Cardiac muscle cell (in vitro differentiated cells and primary cell): ENCODE results near the gene MMP11. TPM values are rescaled to one million over a fixed set of nuclear protein-coding genes. Genes with fewer than 3 reads are reported as not detected.

Experiments used
- DNase-seq, 2 donors: peaks; one replicate each; pipeline versions ENCODE4 v3.0.0 to v3.0.0-alpha.2; 2010 to 2017; ENCODE audit warnings: low read depth in 1 of 2, low spot score in 1 of 2
- H3K27ac ChIP-seq: fragments of 200-600 bp; sonication (generic); 2 replicates; pipeline ENCODE4 v1.5.1; 2016
- H3K27me3 ChIP-seq: fragments of 200-600 bp; sonication (generic); 2 replicates; pipeline ENCODE4 v1.6.0; 2016; ENCODE audit warnings: control low read depth
- H3K36me3 ChIP-seq: fragments of 200-600 bp; sonication (generic); 2 replicates; pipeline ENCODE4 v1.5.1; 2016; ENCODE audit warnings: control low read depth
- H3K4me1 ChIP-seq: fragments of 200-600 bp; sonication (generic); 2 replicates; pipeline ENCODE4 v1.8.1; 2017; ENCODE audit warnings: low read depth, mild to moderate bottlenecking, mixed run types
- H3K4me3 ChIP-seq: fragments of 200-600 bp; sonication (generic); 2 replicates; pipeline ENCODE4 v1.5.1; 2016; ENCODE audit warnings: mild to moderate bottlenecking
- H3K9me3 ChIP-seq: fragments of 200-600 bp; sonication (generic); 2 replicates; pipeline ENCODE4 v1.5.1; 2017; ENCODE audit warnings: low read depth, mild to moderate bottlenecking, control low read depth
- polyA plus RNA-seq: library from polyadenylated mRNA; unstranded; fragments of >200 nt; fragmentation: Nextera tagmentation; extraction: Ambion mirVana; gene quantifications from 2 replicates; pipeline ENCODE4 v1.2.1, GENCODE V29; 2016
- total RNA-seq: library from RNA; depleted of rRNA; stranded (reverse); fragments of >200 nt; gene quantifications from 2 replicates; pipeline ENCODE4 v1.2.3, GENCODE V29; 2016
- TF ChIP-seq, protein P1 (sequence below): IDR thresholded peaks from 2 replicates; pipeline ENCODE4 v1.5.1; 2012; ENCODE audit warnings: low read depth, mild to moderate bottlenecking, low read length

Gene MMP11
- total and polyA plus RNA-seq, 2 experiments from 2014 or later: 39.0 to 71.2 TPM

DNA sequence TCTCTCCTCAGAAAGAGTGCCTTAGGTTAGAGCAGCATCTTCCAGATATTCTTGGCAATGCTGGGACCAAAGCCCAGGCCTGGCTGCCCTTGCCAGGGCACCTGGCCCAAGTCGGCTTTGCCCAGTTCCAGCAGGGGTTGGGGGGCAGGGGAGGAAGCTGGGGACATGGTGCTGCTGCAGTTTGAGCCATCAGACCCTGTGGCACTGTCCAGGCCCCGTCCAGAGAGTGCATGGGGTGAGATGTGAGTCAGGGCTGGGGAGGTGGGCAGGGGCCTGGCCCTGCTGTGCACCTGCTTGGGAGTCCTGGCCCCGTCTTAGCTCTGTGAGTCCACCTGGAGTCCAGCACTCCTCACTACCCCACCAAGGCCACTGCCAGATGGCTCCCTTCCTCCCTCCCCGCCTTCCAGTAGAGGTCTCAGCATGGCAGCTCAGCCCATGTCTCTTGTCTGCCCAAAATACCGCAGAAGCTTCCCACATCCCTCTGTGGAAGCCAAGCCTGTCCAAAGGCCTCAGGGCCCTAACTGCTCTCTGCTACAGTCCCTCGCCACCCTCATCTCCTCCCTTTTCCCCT lies 49.5 kb downstream of the MMP11 start:
- DNase-seq: no peak
- TF ChIP-seq, protein P1, sequence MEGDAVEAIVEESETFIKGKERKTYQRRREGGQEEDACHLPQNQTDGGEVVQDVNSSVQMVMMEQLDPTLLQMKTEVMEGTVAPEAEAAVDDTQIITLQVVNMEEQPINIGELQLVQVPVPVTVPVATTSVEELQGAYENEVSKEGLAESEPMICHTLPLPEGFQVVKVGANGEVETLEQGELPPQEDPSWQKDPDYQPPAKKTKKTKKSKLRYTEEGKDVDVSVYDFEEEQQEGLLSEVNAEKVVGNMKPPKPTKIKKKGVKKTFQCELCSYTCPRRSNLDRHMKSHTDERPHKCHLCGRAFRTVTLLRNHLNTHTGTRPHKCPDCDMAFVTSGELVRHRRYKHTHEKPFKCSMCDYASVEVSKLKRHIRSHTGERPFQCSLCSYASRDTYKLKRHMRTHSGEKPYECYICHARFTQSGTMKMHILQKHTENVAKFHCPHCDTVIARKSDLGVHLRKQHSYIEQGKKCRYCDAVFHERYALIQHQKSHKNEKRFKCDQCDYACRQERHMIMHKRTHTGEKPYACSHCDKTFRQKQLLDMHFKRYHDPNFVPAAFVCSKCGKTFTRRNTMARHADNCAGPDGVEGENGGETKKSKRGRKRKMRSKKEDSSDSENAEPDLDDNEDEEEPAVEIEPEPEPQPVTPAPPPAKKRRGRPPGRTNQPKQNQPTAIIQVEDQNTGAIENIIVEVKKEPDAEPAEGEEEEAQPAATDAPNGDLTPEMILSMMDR: no peak
- peaks cover 56% of the 10 kb centered on the region for H3K36me3 ChIP-seq
- peaks cover 17% of the 10 kb centered on the region for H3K4me1 ChIP-seq
- no peak overlapping the region for H3K4me3 ChIP-seq
- no peaks in the 10 kb centered on the region for H3K9me3 ChIP-seq
- no peaks in the 10 kb centered on the region for H3K27me3 ChIP-seq
- no peak overlapping the region for H3K27ac ChIP-seq

DNA sequence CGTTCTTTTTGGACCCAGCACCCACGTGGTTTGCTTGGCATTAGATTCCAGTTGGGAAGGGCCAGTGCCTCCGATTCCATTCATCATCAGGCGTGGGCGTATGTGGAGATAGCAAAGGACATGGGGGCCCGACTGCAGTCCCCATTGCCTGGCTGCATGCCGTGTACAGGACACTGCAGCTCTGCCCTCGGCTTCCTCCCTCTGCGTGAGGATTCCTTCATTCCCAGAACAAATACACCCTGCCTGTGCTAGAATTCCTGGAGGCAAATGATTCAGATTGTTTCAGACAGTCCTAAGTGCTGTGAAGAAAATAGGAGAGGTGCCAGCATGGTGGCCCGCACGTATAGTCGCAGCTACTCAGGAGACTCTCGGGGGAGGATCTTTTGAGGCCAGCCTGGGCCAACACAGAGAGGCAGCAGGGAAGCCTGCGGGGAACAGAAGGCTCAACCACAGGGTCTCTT lies 50.7 kb downstream of the MMP11 start:
- Histone ChIP-seq H3K4me3 (no peak overlapping the region), H3K27ac (peak overlapping the region; percentile 30), H3K9me3 (no peaks in the 10 kb centered on the region), H3K27me3 (no peaks in the 10 kb centered on the region), H3K36me3 (peaks cover 53% of the 10 kb centered on the region), H3K4me1 (peaks cover 21% of the 10 kb centered on the region)
- TF ChIP-seq, protein P1: no peak
- DNase-seq: peak in 1 of 2 donors; percentile 32

DNA sequence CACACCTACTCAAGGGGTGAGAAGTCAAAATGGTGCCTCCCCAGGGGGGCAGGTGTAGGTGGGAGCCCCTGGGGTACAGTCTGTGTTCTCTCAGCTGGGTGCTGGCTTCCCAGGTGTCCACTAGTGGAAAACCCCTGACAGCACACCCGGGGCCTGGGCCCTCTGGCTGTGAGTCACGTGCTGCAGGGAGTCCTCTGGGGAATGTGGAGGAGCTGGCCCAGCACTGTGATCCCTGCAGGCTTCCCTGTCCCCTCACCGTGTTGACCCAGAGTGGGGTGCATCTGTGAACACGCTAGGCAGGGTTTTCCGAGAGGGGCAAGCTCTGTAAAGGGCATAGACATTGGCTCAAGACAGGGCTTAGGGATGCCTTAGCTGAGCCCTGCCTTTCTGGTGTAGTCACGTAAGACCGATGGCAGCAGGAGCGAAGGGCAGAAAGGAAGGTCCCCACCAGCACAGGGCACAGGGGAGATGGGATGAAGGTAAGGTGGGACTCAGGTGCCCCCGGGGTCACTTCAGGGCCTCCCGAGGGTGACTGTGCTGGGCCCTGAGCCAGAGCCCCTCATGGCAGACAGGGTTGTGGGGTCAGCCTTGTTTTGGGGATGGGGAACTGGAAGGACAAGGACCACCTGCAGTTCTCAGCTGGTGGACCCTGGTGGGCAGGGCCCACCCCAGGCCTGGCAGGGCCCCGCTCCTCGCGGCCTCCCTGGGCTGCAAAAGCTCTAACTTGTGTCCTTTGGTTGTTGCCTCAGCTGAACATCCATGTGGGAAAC lies 52.0 kb downstream of the MMP11 start:
- Histone ChIP-seq H3K4me3 (no peak overlapping the region), H3K27me3 (no peaks in the 10 kb centered on the region), H3K4me1 (peaks cover 21% of the 10 kb centered on the region), H3K27ac (peak overlapping the region; percentile 86), H3K9me3 (no peaks in the 10 kb centered on the region), H3K36me3 (peaks cover 47% of the 10 kb centered on the region)
- DNase-seq: no peak
- TF ChIP-seq, protein P1: no peak

DNA sequence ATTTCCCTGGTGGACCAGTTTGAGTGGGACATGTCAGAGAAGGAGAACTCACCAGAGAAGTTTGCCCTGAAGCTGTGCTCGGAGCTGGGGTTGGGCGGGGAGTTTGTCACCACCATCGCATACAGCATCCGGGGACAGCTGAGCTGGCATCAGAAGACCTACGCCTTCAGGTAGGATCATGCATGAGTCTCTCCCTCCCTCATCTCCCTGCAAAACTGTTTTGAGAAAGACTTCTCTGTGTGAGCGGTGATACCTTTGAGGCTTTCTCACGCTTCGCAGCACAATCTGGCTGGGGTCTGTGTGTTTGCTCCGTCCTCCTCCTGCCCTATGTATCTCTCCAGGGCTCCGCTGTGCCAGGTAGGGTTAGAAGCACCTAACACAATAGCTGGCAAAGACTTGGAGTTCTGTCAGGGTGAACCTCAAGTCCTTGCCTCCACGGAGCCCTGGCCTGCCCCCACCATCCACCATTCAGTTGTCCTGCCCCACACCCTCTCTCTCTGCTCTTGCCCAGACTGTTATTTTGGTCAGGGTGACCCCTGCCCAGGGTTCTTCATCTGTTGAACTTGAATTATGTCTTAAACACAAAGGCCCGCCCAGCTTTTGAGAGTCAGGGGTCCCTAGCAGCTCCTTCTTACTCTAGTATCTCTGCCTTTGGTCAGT lies 52.7 kb downstream of the MMP11 start:
- TF ChIP-seq, protein P1: no peak
- Histone ChIP-seq H3K27ac (peak overlapping the region; percentile 86), H3K27me3 (no peaks in the 10 kb centered on the region), H3K4me1 (peaks cover 21% of the 10 kb centered on the region), H3K36me3 (peaks cover 43% of the 10 kb centered on the region), H3K4me3 (no peak overlapping the region), H3K9me3 (no peaks in the 10 kb centered on the region)
- DNase-seq: no peak

DNA sequence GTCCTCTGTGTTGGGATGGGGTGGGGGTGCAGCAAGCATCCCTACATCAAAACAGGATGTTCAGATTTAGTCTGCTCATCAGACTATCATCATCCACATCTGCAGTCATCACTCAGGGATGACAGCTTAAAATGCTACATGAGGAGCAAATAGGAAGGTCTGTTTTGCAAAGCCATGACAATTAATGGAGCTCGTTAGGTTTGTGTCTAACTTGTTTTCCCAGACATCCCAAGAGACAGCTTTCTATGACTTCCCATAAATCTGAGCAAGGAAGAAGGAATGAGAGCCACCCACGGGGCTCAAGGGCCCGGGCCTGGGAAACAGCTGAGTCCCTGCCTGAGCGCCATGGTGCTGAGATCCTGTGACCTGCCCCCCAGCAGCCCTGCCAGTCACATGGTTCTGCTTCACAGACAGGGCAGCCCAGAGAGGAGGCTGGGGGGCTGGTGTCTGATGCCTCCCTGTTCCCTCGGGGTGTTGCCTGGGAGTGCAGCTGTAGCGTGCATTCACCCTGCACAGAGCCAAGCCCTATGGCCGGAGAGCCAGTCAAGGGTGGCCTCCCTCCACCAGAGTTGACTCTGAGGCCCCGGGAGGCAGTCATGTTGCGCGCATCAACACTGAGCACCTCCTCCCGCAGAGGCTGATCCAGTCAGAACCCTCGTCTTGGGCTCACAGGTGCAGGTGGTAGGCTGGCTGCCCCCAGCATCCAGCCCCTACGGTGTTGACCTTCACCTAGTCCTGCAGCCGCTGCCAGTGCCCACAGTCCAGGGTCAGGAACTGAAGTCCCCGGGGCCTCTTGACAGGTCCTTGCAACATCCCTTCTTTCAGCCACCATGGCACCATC lies 54.1 kb downstream of the MMP11 start:
- Histone ChIP-seq H3K4me3 (no peak overlapping the region), H3K27ac (peak overlapping the region; percentile 86), H3K4me1 (peaks cover 22% of the 10 kb centered on the region), H3K9me3 (no peaks in the 10 kb centered on the region), H3K27me3 (no peaks in the 10 kb centered on the region), H3K36me3 (peaks cover 29% of the 10 kb centered on the region)
- no peak for DNase-seq
- TF ChIP-seq, protein P1: no peak
